ENCODE data around the gene SLC25A52. TPM values are rescaled to one million over a fixed set of nuclear protein-coding genes. Genes with fewer than 3 reads are reported as not detected.
"Not testable (repeated sequence)": the region's sequence is repeated elsewhere in the genome, so short reads cannot be mapped to it uniquely, and the experiment has no call there.

The SLC25A52 gene
- total RNA-seq, 1 donor from 2014 or later: not detected

DNA sequence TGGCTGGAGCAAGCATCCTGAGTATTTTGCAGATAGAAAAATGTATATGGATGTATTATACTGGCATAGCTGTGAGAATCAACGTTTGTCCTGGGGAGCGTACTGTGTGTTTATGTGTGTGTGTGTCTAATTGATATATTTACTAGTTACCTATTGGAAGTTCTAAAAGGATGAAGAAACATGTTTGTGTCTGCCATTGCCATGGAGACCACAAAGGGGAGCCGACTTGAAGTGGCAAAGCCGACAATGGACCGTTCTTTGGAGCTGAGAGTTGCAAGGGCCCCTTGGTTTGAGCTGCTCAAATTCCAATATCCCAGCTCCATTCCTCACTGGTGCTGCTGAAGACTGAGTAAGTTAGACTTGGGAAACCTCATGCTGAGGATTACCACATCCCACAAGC is 14.3 kb upstream of the SLC25A52 start:
- H3K27me3 Mint-ChIP-seq (ENCODE audit: low read depth): no peaks in the 10 kb centered on the region
- no peak overlapping the region for H3K27ac Mint-ChIP-seq
- H3K36me3 Mint-ChIP-seq (ENCODE audit: low read depth): no peaks in the 10 kb centered on the region
- intact Hi-C loops (cut with micrococcal nuclease): no loop called here
- no peak for DNase-seq (ENCODE audit: low spot score)
- peaks cover 21% of the 10 kb centered on the region for H3K9me3 Mint-ChIP-seq
- no peaks in the 10 kb centered on the region for H3K4me1 Mint-ChIP-seq (ENCODE audit: low read depth)
- no peak overlapping the region for H3K4me3 Mint-ChIP-seq (ENCODE audit: low read depth)

DNA sequence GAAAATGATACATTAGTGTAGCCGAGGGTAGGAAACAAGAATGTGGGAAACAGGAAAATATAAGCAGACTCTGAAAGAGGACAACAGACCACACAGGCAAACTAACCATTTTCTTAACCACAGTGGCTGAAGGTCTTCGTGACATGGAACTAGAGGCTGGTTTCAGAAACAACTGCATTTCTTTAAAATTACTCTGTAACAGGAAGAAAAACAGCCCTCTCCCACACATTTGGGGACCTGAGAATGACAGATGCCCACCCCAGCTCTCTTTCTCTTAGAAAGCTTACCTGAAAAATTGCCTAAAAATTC is 13.8 kb upstream of the SLC25A52 start:
- peaks cover 17% of the 10 kb centered on the region for H3K9me3 Mint-ChIP-seq
- no peaks in the 10 kb centered on the region for H3K4me1 Mint-ChIP-seq (ENCODE audit: low read depth)
- no peaks in the 10 kb centered on the region for H3K27me3 Mint-ChIP-seq (ENCODE audit: low read depth)
- intact Hi-C loops (cut with micrococcal nuclease): no loop called here
- H3K4me3 Mint-ChIP-seq (ENCODE audit: low read depth): no peak overlapping the region
- H3K27ac Mint-ChIP-seq: no peak overlapping the region
- no peaks in the 10 kb centered on the region for H3K36me3 Mint-ChIP-seq (ENCODE audit: low read depth)
- DNase-seq (ENCODE audit: low spot score): no peak

DNA sequence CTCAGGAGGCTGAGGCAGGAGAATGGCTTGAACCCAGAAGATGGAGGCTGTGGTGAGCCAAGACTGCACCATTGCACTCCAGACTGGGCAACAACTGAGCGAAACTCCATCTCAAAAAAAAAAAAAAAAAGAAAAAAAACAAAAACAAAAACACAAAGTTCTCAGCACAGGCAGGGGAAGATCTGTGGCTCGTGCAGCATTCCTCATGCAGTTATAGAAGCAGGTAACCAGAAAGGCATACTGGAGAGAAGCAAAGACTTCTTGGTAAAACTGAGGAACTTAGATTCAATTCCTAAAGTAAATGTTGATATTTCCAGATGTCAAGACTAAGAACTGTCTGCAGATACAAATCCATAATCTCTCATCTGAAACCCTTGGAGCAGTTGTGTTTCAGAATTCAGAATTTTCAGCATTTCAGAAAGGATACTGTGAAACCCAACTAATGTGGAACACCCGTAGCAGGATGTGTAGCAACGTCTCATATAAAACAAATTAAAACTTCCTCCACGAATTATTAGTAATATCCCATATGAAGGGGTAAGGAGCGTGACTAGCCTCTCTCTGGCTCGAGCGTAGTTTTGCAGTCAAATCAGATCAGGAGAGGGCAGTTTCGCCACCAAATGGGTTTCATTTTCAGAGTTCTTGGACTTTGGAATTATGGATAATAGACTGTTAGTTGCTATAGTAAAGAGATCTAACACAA is 13.2 kb upstream of the SLC25A52 start:
- no peak overlapping the region for H3K4me3 Mint-ChIP-seq (ENCODE audit: low read depth)
- H3K27me3 Mint-ChIP-seq (ENCODE audit: low read depth): no peaks in the 10 kb centered on the region
- H3K27ac Mint-ChIP-seq: no peak overlapping the region
- H3K4me1 Mint-ChIP-seq (ENCODE audit: low read depth): no peaks in the 10 kb centered on the region
- intact Hi-C loops (cut with micrococcal nuclease): no loop called here
- no peak for DNase-seq (ENCODE audit: low spot score)
- H3K36me3 Mint-ChIP-seq (ENCODE audit: low read depth): no peaks in the 10 kb centered on the region
- peaks cover 12% of the 10 kb centered on the region for H3K9me3 Mint-ChIP-seq

DNA sequence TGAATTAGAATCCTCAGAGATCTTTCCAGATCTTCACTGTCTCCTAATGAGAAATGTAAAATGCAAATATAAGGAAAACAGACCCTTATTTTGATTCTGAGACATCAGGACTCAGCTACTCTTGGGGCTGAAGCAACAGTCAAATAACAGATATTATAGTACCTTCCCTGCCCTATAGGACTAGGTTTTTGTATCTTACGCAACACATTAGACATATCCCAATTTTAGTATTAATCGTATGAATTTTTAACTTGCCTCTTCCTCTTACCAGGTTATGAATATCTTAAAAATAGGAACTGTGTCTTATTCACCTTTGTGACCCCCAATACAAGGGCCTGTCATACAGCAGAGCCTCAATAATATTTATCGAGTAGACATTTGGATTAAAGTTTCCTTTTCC is 12.0 kb upstream of the SLC25A52 start:
- no peaks in the 10 kb centered on the region for H3K36me3 Mint-ChIP-seq (ENCODE audit: low read depth)
- H3K4me1 Mint-ChIP-seq (ENCODE audit: low read depth): no peaks in the 10 kb centered on the region
- peaks cover under 1% of the 10 kb centered on the region for H3K9me3 Mint-ChIP-seq
- no peaks in the 10 kb centered on the region for H3K27me3 Mint-ChIP-seq (ENCODE audit: low read depth)
- no peak overlapping the region for H3K4me3 Mint-ChIP-seq (ENCODE audit: low read depth)
- no peak for DNase-seq (ENCODE audit: low spot score)
- H3K27ac Mint-ChIP-seq: no peak overlapping the region
- intact Hi-C loops (cut with micrococcal nuclease): no loop called here

DNA sequence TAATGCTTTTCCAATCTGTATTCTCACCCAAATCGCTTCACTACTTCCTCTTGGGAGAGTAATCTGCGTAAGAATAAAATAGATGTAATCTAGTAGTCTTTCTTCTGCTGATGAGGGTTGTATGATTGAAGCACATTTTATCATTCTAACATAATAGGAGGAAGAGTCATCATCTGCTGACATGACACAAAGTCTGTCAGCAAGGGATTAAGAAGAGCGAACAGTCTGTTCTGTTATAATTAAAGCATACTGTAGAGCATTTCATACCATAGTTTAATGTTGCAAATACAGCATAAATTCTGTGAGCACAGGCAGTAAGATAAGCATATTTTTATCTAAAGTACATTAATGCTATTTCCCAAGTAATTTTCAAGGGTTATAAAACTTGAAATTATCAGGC is 10.4 kb downstream of the SLC25A52 start:
- intact Hi-C loops (cut with micrococcal nuclease): no loop called here
- Mint-ChIP-seq H3K4me1 (ENCODE audit: low read depth) (no peaks in the 10 kb centered on the region), H3K27ac (no peak overlapping the region), H3K36me3 (ENCODE audit: low read depth) (no peaks in the 10 kb centered on the region), H3K4me3 (ENCODE audit: low read depth) (no peak overlapping the region), H3K27me3 (ENCODE audit: low read depth) (peaks cover 18% of the 10 kb centered on the region), H3K9me3 (no peaks in the 10 kb centered on the region)
- DNase-seq (ENCODE audit: low spot score): no peak

DNA sequence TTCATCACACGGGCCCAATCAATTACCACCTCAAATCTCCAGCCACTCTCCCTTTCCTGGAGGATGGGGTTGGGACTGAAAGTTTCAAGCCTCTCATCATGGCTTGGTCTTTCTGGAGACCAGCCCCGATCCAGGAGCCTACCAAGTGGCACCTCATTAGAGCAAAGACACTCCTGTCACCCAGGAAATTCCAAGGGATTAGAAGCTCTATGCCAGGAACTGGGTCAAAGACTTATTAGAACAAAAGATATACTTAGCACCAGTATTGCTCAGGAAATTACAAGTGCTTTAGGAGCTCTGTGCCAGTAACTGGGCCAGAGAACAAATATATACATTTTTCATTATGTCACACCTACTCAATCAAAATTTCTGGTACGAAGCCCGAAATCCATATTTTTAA is 14.3 kb downstream of the SLC25A52 start:
- Mint-ChIP-seq H3K36me3 (ENCODE audit: low read depth) (no peaks in the 10 kb centered on the region), H3K27ac (no peak overlapping the region), H3K27me3 (ENCODE audit: low read depth) (peaks cover 11% of the 10 kb centered on the region), H3K4me1 (ENCODE audit: low read depth) (no peaks in the 10 kb centered on the region), H3K4me3 (ENCODE audit: low read depth) (no peak overlapping the region), H3K9me3 (no peaks in the 10 kb centered on the region)
- DNase-seq (ENCODE audit: low spot score): no peak
- intact Hi-C loops (cut with micrococcal nuclease): no loop called here

DNA sequence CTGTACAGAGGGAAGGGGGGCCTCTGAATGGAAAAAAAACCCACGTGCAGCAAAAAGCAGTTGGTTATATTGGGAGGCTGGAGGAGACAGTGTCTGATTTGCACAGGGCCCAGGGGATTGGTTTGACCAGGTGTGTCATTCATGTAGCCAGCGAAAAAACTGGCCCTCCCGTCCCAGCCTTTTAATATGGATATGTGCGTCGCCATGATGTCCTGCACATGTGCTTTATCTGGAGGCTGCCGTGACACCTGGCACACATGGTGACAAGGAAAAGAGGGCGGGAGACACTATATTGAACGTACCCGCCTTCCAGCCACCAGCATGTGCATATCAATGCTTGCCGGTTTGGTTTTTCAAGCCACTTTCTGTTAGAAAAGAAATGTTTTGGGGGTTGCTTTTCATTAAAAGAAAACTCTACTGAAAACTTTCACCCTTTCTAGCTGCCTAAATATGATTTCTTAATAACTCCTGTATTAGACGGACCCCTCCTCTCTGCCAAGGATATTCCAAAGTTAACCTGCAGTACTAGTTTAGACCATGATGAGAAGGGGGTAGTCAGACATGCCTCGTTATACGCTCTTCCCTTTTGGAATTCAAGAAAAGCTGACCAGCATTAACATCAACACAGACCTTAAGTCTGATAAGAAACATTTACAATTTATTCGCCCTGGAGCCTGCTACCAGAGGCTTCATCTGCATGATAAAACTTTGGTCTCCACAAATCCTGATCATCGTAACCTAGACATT is 16.2 kb downstream of the SLC25A52 start:
- no peaks in the 10 kb centered on the region for H3K36me3 Mint-ChIP-seq (ENCODE audit: low read depth)
- H3K4me1 Mint-ChIP-seq (ENCODE audit: low read depth): no peaks in the 10 kb centered on the region
- peaks cover 11% of the 10 kb centered on the region for H3K27me3 Mint-ChIP-seq (ENCODE audit: low read depth)
- no peaks in the 10 kb centered on the region for H3K9me3 Mint-ChIP-seq
- DNase-seq (ENCODE audit: low spot score): no peak
- intact Hi-C loops (cut with micrococcal nuclease): no loop called here
- no peak overlapping the region for H3K27ac Mint-ChIP-seq
- H3K4me3 Mint-ChIP-seq (ENCODE audit: low read depth): no peak overlapping the region

DNA sequence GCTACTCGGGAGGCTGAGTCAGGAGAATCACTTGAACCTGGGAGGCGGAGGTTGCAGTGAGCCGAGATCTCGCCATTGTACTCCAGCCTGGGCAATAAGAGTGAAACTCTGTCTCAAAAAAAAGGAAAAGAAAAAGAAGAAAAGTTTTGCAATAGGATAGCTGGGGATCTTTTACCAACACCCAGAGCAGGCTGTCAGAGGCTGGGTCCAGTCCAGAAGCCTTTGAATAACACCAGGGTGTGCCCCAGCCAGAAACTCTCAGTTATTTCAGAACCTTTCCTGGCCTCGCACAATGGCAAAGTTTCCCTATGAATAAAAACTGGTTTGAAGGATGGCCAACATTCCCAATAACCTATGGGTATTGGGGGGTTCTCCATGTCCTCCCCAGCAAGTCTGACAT is 17.1 kb downstream of the SLC25A52 start:
- H3K36me3 Mint-ChIP-seq (ENCODE audit: low read depth); H3K27ac Mint-ChIP-seq; H3K4me3 Mint-ChIP-seq (ENCODE audit: low read depth); DNase-seq (ENCODE audit: low spot score); intact Hi-C loops (cut with micrococcal nuclease); H3K27me3 Mint-ChIP-seq (ENCODE audit: low read depth); H3K9me3 Mint-ChIP-seq; H3K4me1 Mint-ChIP-seq (ENCODE audit: low read depth): not testable (repeated sequence)

DNA sequence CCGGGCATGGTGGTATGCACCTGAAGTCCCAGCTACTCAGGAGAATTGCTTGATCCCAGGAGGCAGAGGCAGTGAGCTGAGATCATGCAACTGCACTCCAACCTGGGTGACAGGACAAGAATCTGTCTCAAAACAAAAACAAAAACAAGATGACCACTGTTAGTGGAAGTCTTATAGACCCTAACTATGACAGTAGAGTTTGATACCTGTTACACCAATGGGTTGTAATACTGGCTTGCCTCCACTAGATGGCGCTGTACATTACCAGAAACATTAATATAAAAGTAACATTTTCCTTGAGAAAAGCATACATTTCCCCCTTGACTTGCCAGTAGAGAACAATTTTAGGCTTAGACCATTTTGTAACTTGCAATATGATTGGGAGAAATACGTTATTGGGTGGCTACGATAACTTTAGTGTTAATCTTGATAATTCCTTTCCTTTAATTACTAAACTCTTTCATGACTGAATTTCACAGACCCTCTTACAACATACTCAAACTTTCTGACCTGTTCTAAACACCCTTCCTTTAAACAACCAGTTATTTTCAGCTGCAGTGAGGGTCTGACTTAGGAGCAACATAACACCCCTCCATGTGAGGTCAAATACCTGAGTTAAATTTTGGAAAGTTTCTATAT is 19.5 kb downstream of the SLC25A52 start:
- no peaks in the 10 kb centered on the region for H3K36me3 Mint-ChIP-seq (ENCODE audit: low read depth)
- intact Hi-C loops (cut with micrococcal nuclease): loop anchor here (1.0 to 2.0 kb wide), 2 partner anchors 78 to 216 kb away; no protein-coding TSS in a partner anchor
- H3K4me3 Mint-ChIP-seq (ENCODE audit: low read depth): no peak overlapping the region
- no peaks in the 10 kb centered on the region for H3K4me1 Mint-ChIP-seq (ENCODE audit: low read depth)
- H3K27me3 Mint-ChIP-seq (ENCODE audit: low read depth): no peaks in the 10 kb centered on the region
- no peak overlapping the region for H3K27ac Mint-ChIP-seq
- no peak for DNase-seq (ENCODE audit: low spot score)
- H3K9me3 Mint-ChIP-seq: no peaks in the 10 kb centered on the region

DNA sequence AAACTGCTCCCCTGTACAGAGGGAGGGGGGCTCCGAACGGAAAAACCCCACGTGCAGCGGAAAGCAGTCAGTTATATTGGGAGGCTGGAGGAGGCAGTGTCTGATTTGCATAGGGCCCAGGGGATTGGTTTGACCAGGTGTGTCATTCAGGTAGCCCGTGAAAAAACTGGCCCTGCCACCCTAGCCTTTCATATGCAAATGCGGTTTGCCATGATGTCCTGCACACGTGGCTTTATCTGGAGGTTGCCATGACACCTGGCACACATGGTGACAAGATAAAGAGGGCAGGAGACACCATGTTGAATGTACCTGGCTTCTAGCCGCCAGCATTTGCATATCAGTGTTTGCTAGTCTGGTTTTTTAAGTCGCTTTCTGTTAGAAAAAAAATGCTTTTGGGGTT is 20.5 kb downstream of the SLC25A52 start:
- H3K4me3 Mint-ChIP-seq (ENCODE audit: low read depth): no peak overlapping the region
- H3K27me3 Mint-ChIP-seq (ENCODE audit: low read depth): no peaks in the 10 kb centered on the region
- H3K36me3 Mint-ChIP-seq (ENCODE audit: low read depth): no peaks in the 10 kb centered on the region
- no peak overlapping the region for H3K27ac Mint-ChIP-seq
- H3K4me1 Mint-ChIP-seq (ENCODE audit: low read depth): no peaks in the 10 kb centered on the region
- intact Hi-C loops (cut with micrococcal nuclease): loop anchor here (2.0 kb wide), 1 partner anchor 217 kb away; no protein-coding TSS in a partner anchor
- H3K9me3 Mint-ChIP-seq: no peaks in the 10 kb centered on the region
- no peak for DNase-seq (ENCODE audit: low spot score)

DNA sequence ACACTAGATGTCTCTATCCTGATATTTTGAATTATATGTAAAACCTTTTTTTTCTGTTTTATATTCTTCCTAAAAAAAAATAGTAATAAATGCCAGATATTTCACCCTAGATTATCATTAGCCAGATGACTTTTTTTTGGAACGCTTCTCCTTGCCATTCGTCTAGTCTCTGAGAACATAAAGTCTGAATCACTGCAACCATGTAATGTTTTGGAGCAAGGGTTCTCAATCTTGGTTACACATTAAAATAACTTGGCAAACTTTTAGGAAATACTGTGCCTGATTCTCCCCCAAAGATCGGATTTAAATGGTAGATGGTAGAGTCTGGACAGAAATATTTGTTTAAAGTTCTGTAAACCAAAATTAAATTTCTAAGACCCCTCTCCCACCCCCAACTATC is 21.0 kb downstream of the SLC25A52 start:
- H3K4me1 Mint-ChIP-seq (ENCODE audit: low read depth): no peaks in the 10 kb centered on the region
- no peaks in the 10 kb centered on the region for H3K36me3 Mint-ChIP-seq (ENCODE audit: low read depth)
- DNase-seq (ENCODE audit: low spot score): no peak
- H3K27me3 Mint-ChIP-seq (ENCODE audit: low read depth): no peaks in the 10 kb centered on the region
- no peaks in the 10 kb centered on the region for H3K9me3 Mint-ChIP-seq
- H3K4me3 Mint-ChIP-seq (ENCODE audit: low read depth): no peak overlapping the region
- intact Hi-C loops (cut with micrococcal nuclease): loop anchor here (2.0 kb wide), 1 partner anchor 217 kb away; no protein-coding TSS in a partner anchor
- no peak overlapping the region for H3K27ac Mint-ChIP-seq

DNA sequence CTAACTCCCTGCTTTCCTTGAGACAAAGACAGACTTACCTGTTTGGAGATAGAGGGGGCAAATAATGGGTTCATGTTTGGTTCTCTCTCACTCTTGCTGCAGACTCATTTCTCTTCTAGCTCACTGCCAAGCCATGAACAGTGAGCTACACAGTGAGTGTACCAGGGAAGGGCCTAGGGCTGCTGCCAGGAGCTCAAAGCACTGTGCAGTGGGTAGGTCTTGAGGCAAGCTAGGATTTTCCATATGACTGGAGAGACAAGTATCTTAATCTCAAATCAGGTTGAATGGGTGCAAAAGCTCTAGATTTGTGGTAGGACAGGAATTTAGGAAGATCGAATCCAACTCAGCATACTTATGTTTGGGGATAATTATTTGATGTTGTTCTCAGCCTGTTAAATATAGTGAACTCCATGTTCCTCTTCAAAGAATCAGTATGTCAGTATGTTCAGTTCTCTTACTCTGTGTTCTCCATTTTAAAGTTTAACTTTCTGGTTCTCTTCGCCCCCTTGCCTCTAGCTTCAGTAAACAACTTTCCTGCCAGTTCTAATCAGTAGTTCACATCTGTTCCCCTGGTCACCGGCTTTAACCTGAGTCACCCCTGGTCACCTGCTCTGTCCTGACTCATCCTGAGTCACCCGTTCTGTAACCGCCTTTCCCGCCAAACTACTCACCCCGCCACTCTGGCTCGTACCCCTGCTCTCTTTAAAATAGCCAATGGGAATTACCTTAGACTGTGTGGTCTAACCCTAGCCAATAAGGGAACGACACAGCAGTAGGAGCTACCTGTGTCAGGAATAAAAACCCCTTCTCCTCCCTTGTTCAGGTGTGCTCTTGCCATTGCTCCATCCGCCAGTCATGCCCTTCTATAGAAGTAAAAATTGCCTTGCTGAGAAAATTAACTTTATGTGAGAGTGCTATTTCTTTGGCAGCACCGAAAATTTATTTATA is 21.9 kb downstream of the SLC25A52 start:
- no peaks in the 10 kb centered on the region for H3K4me1 Mint-ChIP-seq (ENCODE audit: low read depth)
- DNase-seq (ENCODE audit: low spot score): no peak
- intact Hi-C loops (cut with micrococcal nuclease): no loop called here
- no peak overlapping the region for H3K4me3 Mint-ChIP-seq (ENCODE audit: low read depth)
- no peak overlapping the region for H3K27ac Mint-ChIP-seq
- H3K9me3 Mint-ChIP-seq: no peaks in the 10 kb centered on the region
- peaks cover under 1% of the 10 kb centered on the region for H3K27me3 Mint-ChIP-seq (ENCODE audit: low read depth)
- H3K36me3 Mint-ChIP-seq (ENCODE audit: low read depth): no peaks in the 10 kb centered on the region
